LNCAP (cell line): ENCODE measurements around the gene ALKBH4.

Experiments used
- TF ChIP-seq, protein P1 (sequence below): fragments of 450-650 bp; IDR thresholded peaks from 2 replicates; pipeline ENCODE4 v1.5.1; 2017; ENCODE audit warnings: mild to moderate bottlenecking

ALKBH4 gene

GRCh38 chr7:102460467-102460866 is 4.2 kb downstream of the ALKBH4 start:
- TF ChIP-seq, protein P1, sequence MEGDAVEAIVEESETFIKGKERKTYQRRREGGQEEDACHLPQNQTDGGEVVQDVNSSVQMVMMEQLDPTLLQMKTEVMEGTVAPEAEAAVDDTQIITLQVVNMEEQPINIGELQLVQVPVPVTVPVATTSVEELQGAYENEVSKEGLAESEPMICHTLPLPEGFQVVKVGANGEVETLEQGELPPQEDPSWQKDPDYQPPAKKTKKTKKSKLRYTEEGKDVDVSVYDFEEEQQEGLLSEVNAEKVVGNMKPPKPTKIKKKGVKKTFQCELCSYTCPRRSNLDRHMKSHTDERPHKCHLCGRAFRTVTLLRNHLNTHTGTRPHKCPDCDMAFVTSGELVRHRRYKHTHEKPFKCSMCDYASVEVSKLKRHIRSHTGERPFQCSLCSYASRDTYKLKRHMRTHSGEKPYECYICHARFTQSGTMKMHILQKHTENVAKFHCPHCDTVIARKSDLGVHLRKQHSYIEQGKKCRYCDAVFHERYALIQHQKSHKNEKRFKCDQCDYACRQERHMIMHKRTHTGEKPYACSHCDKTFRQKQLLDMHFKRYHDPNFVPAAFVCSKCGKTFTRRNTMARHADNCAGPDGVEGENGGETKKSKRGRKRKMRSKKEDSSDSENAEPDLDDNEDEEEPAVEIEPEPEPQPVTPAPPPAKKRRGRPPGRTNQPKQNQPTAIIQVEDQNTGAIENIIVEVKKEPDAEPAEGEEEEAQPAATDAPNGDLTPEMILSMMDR = no peak

DNA sequence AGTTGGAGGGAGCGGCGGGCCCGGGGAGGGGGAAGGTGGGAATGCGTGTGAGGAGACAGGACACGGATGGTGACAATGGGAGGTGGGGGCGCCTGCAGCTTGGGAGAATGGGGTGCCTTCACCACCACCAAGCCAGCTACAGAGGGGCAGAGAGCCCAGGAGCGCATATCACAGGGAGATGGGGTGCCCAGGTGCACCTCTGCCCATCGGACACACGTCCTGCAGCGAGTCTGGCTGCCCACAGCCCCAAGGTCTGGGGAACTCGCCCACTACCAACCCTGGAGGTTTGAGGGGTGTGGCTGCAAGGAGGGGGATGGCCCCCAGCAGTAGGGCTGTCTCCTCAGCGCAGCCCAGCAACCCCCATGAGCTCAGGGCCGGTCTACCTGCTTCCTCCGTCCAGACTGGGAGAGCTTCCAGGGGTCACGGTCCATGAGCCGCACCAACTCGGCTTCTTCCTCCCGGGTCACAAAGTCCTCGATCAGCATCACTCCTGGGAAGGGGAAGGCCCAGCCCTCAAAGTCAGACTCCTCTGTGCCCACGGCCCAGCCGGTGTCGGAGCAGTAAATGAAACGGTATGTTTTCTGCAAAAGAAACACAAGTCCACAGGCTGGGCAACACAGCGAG is 5.3 kb downstream of the ALKBH4 start:
- TF ChIP-seq, protein P1 = no peak

GRCh38 chr7:102457352-102457924 is 7.2 kb downstream of the ALKBH4 start:
- TF ChIP-seq, protein P1 = no peak

GRCh38 chr7:102456327-102456726 is 8.3 kb downstream of the ALKBH4 start:
- TF ChIP-seq, protein P1 = no peak

DNA sequence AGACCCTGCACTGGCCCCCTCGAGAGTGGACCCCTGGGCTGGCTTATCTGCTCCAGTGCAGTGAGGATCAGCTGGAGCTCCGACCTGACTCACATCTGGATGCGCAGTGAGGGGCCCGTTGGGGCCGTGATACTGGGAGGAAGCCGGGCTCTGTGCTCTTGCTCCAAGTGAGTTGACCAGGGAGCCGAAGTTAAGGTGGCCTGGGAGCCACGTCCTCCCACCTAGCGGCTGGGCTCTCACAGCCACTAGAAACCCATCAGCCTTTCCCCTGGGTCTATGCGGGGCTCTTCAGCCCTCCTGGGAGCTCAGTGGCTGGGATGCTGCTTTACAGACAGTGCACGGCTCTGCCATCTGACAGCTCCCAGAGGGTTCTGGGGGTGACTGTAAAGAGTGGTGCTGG is 9.1 kb downstream of the ALKBH4 start:
- TF ChIP-seq, protein P1 = no peak

DNA sequence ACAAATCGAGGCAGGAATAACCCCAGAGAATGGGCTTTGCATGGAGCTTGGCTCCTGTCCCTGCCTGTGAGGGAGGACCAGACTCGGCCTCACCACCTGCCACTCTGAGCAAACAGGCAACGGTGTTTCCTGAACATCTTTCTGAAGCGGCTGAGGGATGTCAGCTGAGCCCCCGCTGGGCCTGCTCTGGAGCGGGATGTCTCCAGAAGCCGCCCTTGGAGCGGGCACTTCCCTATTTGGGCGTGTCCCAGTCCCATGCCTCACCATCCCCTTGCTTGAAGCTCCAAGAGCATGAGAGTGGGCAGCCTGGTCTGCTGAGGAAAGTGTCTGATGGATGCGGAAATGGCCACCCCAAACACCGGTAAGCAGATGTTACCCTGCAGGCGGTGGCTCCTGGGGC is 10.2 kb downstream of the ALKBH4 start:
- TF ChIP-seq, protein P1 = no peak

DNA sequence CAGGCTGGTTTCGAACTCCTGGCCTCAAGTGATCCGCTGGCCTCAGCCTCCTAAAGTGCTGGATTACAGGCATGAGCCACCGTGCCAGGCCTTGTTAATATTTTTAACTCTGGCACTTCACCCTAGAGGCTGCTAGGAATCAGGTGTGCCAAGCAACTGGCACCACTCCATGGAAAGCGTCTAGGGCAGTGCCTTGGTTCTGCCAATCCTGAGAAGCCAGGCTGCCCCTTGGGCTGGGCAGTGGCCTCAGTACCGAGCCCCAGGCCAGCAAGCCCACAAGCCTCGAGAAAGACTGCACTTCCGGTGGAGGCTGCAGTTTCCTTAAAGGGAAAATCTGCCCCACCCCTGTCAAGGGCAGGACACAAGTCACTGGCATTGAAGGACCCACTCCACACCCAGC is 11.3 kb downstream of the ALKBH4 start:
- TF ChIP-seq, protein P1 = no peak

DNA sequence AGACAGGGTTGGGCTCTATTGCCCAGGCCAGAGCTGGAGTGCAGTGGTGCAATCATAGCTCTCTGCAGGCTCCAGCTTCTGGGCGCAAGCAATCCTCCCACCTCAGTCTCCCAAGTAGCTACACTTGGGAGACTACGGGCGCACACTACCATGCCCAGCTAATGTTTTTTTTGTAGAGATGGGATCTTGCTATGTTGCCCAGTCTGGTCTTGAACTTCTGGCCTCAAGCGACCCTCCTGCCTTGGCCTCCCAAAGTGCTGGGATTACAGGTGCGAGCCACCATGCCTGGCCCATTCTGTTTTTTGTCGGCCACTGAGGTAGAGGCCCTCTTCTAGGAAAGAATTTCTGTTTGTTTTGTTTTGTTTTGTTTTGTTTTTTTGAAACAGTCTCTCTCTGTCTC is 12.2 kb downstream of the ALKBH4 start:
- TF ChIP-seq, protein P1 = no peak
